GM23248 (cell line): ENCODE data around the gene RDH16.

ENCODE experiments used
- EZH2 ChIP-seq: fragments of 200-600 bp; sonication (generic); IDR thresholded peaks from 2 replicates; pipeline ENCODE4 v1.6.1; 2018; ENCODE audit warnings: antibody characterized with exemption, mild to moderate bottlenecking; ENCODE audit not compliant: insufficient read depth, poor library complexity, severe bottlenecking
- EZH2phosphoT487 ChIP-seq: fragments of 200-600 bp; sonication (generic); IDR thresholded peaks from 2 replicates; pipeline ENCODE4 v1.6.1; 2018; ENCODE audit warnings: antibody characterized with exemption, moderate library complexity, mild to moderate bottlenecking, low read depth; ENCODE audit not compliant: insufficient read depth

- no peak for TF ChIP-seq EZH2
- TF ChIP-seq EZH2phosphoT487: no peak
These were observed 23.4 kb downstream of the RDH16 start, which contains the start of gene SDR9C7 for GRCh38 chr12:56933826-56934625.
